ENCODE results near the gene AUTS2. TPM values are rescaled to one million over a fixed set of nuclear protein-coding genes. Genes with fewer than 3 reads are reported as not detected.
"Not testable (repeated sequence)": the region's sequence is repeated elsewhere in the genome, so short reads cannot be mapped to it uniquely, and the experiment has no call there.

Gene AUTS2
- polyA plus RNA-seq, 6 donors from 2014 or later, result 8.8 to 28.0 (median 20.9) TPM

DNA sequence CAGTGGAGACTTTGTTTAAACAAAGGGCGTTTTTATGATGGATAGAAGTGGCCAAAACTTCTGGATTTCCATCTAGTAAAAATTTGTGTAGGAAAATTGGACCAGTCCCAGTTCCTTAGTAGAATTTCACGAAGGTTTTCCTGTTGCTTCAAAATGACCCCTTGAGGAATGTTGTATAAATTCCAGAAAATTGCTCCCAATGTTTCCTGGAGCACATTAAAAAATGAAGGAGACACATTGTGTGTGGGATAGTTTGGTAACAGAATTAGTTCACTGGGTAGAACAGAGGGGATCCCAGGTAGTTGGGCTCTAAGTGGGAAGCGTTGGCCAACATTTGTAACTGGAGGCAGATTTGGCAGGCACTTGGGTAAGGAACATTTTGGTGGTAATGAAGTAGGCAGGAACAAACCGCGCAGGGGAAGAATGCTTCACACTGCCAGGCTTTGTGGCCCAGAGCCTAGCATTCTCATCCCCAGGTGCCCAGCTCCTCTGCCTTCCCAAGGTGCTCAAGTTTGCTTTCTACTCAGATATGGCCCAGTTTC, 758.6 kb downstream of the AUTS2 start:
- Mint-ChIP-seq H3K9me3 (peaks cover 0 to 4% (median 0%) of the 10 kb centered on the region in 7 donors), H3K27me3 (no peaks in the 10 kb centered on the region), H3K4me1 (peaks cover 26 to 39% (median 34%) of the 10 kb centered on the region in 3 donors), H3K4me3 (no peak overlapping the region), H3K27ac (no peak overlapping the region), H3K36me3 (peaks cover 0 to 7% of the 10 kb centered on the region in 2 donors)
- no peak for DNase-seq
- no peak for ATAC-seq (ENCODE audit: low read depth in 2 of 2)

DNA sequence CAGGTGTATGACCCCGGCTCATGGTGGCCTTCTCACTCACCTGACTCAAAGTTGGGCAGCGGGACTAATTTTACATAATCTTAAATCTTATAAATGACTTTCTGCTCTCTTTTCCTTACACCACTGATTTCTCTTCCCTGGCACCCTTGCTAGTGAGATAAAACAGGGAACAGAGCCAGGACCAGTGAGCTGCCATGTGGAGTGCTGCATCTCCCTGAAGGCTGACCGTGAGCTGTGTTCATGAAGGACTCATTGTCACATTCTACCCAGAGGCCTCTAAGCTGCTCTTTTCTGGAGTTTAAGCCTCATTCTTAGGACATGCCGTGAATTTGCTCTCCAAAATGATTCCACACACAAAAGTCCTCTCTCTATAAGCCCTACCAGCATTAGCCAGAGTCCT, 762.3 kb downstream of the AUTS2 start:
- no peak overlapping the region for H3K27ac Mint-ChIP-seq
- no peak overlapping the region for H3K4me3 Mint-ChIP-seq
- DNase-seq, result no peak
- H3K9me3 Mint-ChIP-seq, result peaks cover 0 to 4% (median 0%) of the 10 kb centered on the region in 7 donors
- H3K27me3 Mint-ChIP-seq, result no peaks in the 10 kb centered on the region
- ATAC-seq (ENCODE audit: low read depth in 2 of 2), result no peak
- peaks cover 0 to 7% of the 10 kb centered on the region in 2 donors for H3K36me3 Mint-ChIP-seq
- H3K4me1 Mint-ChIP-seq, result peaks cover 19 to 25% (median 21%) of the 10 kb centered on the region in 3 donors

DNA sequence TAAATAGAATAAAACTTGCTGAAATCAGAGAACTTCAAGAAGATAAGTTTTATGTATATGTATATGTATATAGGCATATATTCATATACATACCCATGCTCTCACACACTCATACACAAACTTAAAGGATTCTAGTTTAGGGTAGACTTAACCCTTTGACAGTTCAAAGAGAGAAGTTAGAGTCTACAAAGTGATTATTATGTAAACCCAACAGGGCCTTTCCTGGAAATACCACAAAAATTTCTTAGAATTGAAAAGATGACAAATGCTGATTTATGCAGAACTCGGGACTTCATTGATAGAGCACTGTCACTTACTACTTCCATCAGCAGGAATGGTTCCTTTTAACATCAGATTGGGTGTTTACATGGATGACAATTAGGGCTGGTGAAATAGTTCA, 763.5 kb downstream of the AUTS2 start:
- Mint-ChIP-seq H3K27me3 (no peaks in the 10 kb centered on the region), H3K4me3 (no peak overlapping the region), H3K36me3 (peaks cover 7 to 17% of the 10 kb centered on the region in 2 donors), H3K27ac (no peak overlapping the region), H3K9me3 (peaks cover 0 to 12% (median 0%) of the 10 kb centered on the region in 7 donors), H3K4me1 (peaks cover 11 to 20% (median 17%) of the 10 kb centered on the region in 3 donors)
- DNase-seq, result no peak
- ATAC-seq (ENCODE audit: low read depth in 2 of 2), result no peak

DNA sequence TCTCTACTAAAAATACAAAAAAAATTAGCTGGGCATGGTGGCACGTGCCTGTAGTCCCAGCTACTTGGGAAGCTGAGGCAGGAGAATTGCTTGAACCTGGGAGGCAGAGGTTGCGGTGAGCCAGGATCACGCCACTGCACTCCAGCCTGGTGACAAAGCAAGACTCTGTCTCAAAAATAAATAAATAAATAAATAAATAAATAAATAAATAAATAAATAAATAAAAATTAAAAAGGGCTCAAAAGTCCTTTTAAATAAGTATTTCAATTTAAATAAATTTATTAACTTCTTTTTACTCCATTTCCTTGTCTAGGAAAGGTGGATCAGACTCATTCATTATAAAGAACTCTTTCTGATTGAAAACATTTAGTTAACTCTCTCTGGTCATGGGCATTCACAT, 766.1 kb downstream of the AUTS2 start:
- not testable (repeated sequence) for ATAC-seq (ENCODE audit: low read depth in 2 of 2); H3K9me3 Mint-ChIP-seq; H3K27ac Mint-ChIP-seq; H3K27me3 Mint-ChIP-seq; DNase-seq; H3K4me3 Mint-ChIP-seq
- Mint-ChIP-seq H3K36me3 (peaks cover 7 to 11% of the 10 kb centered on the region in 2 donors), H3K4me1 (peaks cover 10 to 20% (median 17%) of the 10 kb centered on the region in 3 donors)

DNA sequence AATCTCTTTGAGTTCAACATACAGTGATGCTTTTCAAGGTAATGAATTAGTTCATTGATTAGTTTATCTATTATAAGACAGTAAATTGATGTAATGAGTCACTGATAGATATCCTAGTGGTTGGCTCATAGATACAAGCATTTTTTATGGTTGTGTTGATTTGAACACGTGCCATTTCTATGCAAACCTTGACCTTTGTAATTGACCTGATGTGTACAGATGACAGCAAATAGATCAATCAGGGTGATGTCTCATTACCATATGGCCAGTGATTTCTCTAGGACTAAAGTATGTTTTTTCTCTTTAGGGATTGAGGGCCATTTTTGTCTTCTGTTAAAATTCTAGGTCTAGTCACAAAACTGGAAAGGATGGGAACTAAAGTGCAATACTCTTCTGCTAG, 773.4 kb downstream of the AUTS2 start:
- ATAC-seq (ENCODE audit: low read depth in 2 of 2) (no peak), DNase-seq (no peak)
- Mint-ChIP-seq H3K9me3 (peaks cover 0 to 1% (median 0%) of the 10 kb centered on the region in 7 donors), H3K4me3 (no peak overlapping the region), H3K27me3 (no peaks in the 10 kb centered on the region), H3K4me1 (peaks cover 1 to 11% (median 2%) of the 10 kb centered on the region in 3 donors), H3K36me3 (peaks cover under 1 to 3% of the 10 kb centered on the region in 2 donors), H3K27ac (peak overlapping the region in 1 of 6 donors; percentile 39)

DNA sequence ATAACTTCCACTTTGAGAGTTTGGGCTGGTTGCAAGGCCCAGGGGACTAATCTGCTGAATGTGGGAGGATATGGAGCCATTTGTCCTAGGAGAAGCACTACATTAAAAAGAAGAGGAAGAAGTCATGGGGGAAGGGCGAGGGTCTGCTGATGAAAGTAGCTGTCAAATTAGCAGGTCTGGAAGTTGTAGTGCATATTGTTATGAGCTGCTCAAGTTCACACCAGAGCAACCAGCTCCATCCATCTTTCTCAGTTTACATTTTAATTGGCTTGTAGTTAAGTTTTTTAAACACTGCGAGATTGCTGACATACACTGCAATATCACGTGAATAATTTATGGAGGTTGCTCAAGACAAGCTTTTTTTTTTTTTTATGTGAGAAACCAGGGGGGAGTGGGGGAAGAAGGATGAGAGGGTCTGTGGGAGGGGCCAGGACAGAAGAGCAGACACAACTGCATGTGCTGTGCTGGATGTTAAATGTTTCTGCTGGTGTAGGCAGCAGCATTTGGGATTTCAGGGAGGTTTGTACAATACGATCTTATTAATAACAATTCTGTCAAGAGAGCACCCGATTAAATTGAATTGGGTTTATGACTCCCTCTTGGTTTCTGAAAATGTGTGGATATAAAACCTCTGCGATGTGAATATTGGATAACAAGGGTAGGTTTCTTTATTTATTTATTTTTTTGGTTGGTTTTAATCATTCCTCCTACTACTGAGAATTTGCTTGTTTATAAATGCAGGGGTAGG, 774.7 kb downstream of the AUTS2 start:
- DNase-seq (no peak), ATAC-seq (ENCODE audit: low read depth in 2 of 2) (no peak)
- peaks cover 0 to 11% (median 2%) of the 10 kb centered on the region in 3 donors for H3K4me1 Mint-ChIP-seq
- peak overlapping the region in 1 of 6 donors; percentile 88 for H3K27ac Mint-ChIP-seq
- H3K27me3 Mint-ChIP-seq, result no peaks in the 10 kb centered on the region
- peaks cover 0 to 4% (median 0%) of the 10 kb centered on the region in 7 donors for H3K9me3 Mint-ChIP-seq
- H3K4me3 Mint-ChIP-seq, result no peak overlapping the region
- H3K36me3 Mint-ChIP-seq, result no peaks in the 10 kb centered on the region

DNA sequence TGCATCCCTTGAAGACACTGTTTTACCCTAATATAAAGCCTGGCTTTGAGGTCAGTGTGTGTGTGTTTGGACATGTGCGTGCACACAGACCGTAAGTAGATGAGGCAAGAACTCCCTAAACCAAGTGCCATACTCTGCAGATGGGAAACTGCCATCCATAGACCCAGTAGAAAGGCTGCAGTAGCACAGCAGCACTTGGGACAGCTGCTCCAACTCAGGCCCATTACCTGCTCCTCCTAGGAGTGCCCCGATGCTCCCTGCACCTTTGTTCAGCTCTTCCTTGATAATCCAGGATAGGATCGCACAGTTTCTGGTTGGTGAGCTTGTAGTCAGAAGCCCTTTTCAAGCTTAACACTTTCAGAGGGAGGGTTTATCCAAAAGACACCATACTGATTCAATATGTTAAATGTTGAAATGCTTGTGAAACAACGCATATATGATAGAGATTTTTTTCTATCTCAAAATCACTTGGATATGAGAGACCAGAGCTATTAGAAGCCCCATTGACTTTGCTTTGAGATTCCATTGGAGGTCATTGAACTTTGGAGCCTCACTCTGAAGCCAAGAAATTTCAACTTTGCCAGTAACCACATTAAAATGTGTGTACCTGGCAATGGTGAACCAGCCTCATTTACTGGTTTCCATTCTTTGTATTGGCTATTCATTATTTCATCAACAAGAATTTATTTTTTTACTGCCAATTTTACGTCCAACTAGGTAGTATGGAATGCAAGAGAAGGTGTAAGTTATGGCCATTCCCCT, 776.7 kb downstream of the AUTS2 start:
- peaks cover 0 to 11% (median 2%) of the 10 kb centered on the region in 3 donors for H3K4me1 Mint-ChIP-seq
- peaks cover 0 to 4% (median 0%) of the 10 kb centered on the region in 7 donors for H3K9me3 Mint-ChIP-seq

DNA sequence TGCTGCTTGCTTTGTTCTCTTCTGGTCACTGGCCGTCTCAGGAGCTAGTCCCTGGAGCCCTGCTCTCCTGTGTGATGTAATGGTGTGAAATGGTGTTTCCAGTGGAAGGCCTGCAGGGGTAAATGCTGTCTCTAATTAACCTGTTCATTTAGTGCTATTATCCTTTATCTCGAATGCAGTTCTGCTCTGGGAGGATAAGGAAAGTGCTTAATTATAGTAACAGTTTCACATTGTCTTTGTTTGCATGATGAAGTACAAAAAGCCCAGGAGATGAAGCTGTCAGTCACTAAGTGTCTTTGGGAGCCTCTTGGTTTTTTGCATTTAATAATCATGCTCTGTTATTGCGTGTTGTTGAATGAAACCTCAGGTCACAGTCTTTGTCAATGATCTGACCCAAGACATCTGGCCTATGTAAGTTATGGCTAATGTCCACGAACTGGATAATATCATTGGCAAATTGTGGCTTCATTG, 778.3 kb downstream of the AUTS2 start:
- peaks cover 0 to 4% (median 0%) of the 10 kb centered on the region in 7 donors for H3K9me3 Mint-ChIP-seq
- DNase-seq (no peak), ATAC-seq (ENCODE audit: low read depth in 2 of 2) (no peak)
- no peak overlapping the region for H3K27ac Mint-ChIP-seq
- peaks cover 0 to 11% (median 2%) of the 10 kb centered on the region in 3 donors for H3K4me1 Mint-ChIP-seq
- H3K4me3 Mint-ChIP-seq, result no peak overlapping the region
- no peaks in the 10 kb centered on the region for H3K27me3 Mint-ChIP-seq
- H3K36me3 Mint-ChIP-seq, result peaks cover 0 to 8% of the 10 kb centered on the region in 2 donors

More for the DNA sequence above, 776.7 kb downstream of the AUTS2 start:
- Mint-ChIP-seq H3K36me3 (peaks cover 0 to 5% of the 10 kb centered on the region in 2 donors), H3K27me3 (no peaks in the 10 kb centered on the region), H3K4me3 (no peak overlapping the region), H3K27ac (no peak overlapping the region)
- no peak for ATAC-seq (ENCODE audit: low read depth in 2 of 2)
- DNase-seq, result no peak

DNA sequence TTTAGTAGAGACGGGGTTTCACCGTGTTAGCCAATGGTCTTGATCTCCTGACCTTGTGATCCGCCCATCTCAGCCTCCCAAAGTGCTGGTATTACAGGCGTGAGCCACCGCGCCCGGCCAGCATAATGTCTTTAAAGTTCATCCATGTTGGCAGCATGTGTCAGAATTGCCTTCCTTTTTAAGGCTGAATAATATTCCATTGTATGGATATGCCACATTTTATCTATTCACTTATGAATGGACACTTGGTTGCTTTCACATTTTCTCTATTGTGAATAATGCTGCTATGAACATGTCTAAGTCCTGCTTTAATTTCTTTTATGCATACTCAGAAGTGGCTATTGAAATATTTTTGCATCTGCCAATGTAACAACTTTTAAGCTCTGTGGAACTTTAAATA, 779.7 kb downstream of the AUTS2 start:
- H3K4me3 Mint-ChIP-seq, result no peak overlapping the region
- no peaks in the 10 kb centered on the region for H3K27me3 Mint-ChIP-seq
- no peak for DNase-seq
- ATAC-seq (ENCODE audit: low read depth in 2 of 2), result no peak
- peaks cover 0 to 4% (median 0%) of the 10 kb centered on the region in 7 donors for H3K9me3 Mint-ChIP-seq
- H3K36me3 Mint-ChIP-seq, result peaks cover 12 to 17% of the 10 kb centered on the region in 2 donors
- no peak overlapping the region for H3K27ac Mint-ChIP-seq
- peaks cover 0 to 19% (median 2%) of the 10 kb centered on the region in 3 donors for H3K4me1 Mint-ChIP-seq

DNA sequence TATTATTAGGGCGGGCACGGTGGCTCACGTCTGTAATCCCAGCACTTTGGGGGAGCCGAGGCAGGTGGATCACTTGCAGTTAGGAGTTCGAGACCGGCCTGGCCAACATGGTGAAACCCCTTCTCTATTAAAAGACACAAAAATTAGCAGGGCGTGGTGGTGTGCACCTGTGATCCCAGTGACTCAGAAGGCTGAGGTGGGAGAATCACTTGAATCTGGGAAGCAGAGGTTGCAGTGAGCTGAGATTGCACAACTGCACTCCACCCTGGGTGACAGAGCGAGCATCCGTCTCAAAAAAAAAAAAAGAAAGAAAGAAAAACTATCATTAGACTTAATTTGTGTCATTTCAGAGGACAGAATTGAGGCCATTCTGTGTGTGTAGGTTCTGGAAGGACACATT, 780.9 kb downstream of the AUTS2 start:
- peaks cover 0 to 19% (median 2%) of the 10 kb centered on the region in 3 donors for H3K4me1 Mint-ChIP-seq
- no peak for DNase-seq
- H3K9me3 Mint-ChIP-seq, result peaks cover 0 to 4% (median 0%) of the 10 kb centered on the region in 7 donors
- ATAC-seq (ENCODE audit: low read depth in 2 of 2), result no peak
- H3K4me3 Mint-ChIP-seq, result no peak overlapping the region
- no peaks in the 10 kb centered on the region for H3K27me3 Mint-ChIP-seq
- peak overlapping the region in 1 of 6 donors; percentile 66 for H3K27ac Mint-ChIP-seq
- peaks cover 12 to 17% of the 10 kb centered on the region in 2 donors for H3K36me3 Mint-ChIP-seq

DNA sequence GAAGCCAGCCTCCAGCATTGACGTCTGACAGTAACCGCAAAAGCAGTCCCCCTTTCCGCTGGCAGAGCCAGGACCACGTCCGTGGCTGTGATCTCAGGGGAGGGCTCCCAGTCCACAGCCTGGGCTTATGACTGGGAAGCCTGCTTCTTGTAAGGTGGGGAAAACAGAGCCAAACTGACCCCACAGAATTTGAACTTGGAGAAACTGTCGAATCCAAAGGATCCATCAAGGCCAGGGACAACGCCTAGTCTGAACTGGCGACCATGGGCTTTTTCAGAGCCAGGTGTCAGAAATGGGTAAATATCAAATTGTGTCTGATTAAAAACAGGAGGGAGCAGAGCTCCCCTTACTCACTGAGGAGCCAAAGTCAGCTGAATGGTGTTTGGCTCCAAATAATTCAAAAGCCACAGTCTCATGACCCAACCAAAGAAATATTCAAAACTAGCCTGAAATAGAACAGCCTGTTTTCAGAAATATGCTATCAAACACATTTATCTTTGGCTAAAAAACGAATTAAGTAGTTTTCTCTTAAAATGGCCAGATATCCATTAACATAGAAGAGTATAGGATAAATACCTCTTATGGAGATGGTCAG, 782.2 kb downstream of the AUTS2 start:
- H3K36me3 Mint-ChIP-seq, result peaks cover 12 to 17% of the 10 kb centered on the region in 2 donors
- no peaks in the 10 kb centered on the region for H3K27me3 Mint-ChIP-seq
- peaks cover 0 to 12% (median 2%) of the 10 kb centered on the region in 3 donors for H3K4me1 Mint-ChIP-seq
- H3K9me3 Mint-ChIP-seq, result peaks cover 0 to 4% (median 0%) of the 10 kb centered on the region in 7 donors
- H3K27ac Mint-ChIP-seq, result no peak overlapping the region
- DNase-seq (no peak), ATAC-seq (ENCODE audit: low read depth in 2 of 2) (no peak)
- H3K4me3 Mint-ChIP-seq, result no peak overlapping the region

DNA sequence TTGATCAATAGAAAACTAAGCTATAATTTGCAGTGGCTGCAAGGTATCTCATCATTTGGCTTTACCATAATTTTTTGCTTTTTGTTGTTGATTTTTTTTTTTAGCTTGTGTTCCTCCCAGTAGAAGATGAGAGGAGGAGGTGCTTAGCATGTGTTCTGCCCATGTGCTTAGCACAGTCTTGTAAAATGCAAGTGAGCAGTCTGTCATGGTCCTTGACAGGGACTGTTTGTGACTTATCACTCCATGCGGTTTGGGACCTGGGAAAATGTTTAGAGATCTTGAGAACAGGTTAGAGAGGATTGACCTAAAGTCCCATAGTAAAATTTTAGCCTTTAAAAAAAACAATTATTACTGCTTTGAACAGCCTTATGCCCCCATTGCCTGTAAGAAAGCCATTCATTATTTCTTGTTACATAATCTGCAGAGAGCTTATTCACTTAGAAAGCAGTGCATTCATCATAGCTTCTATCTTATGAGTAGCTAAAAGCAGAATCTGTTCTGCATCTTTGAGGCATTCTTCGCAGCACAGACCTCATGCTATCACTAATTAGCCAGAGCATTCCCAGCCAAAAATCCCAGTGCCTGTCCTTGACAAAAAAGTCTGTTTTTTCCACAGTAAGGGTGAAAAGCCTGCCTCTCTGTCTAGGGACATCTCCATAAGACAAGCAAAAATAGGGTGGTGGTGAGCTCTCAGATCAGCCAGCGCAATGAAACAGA, 784.9 kb downstream of the AUTS2 start:
- no peaks in the 10 kb centered on the region for H3K9me3 Mint-ChIP-seq
- DNase-seq, result no peak
- H3K4me1 Mint-ChIP-seq, result peaks cover 0 to 8% (median 0%) of the 10 kb centered on the region in 3 donors
- no peaks in the 10 kb centered on the region for H3K27me3 Mint-ChIP-seq
- no peak overlapping the region for H3K27ac Mint-ChIP-seq
- H3K36me3 Mint-ChIP-seq, result peaks cover 12 to 17% of the 10 kb centered on the region in 2 donors
- H3K4me3 Mint-ChIP-seq, result no peak overlapping the region
- ATAC-seq (ENCODE audit: low read depth in 2 of 2), result no peak

Measured in naive B cell (primary cell).